HCT116 (cell line): ENCODE results near the gene NUDT9.

Experiments
- CTCF ChIP-seq, 3 experiments: fragments of 200-600 bp in 1 of 3; sonication (generic) in 1 of 3; IDR thresholded peaks in 2 of 3; conservative IDR thresholded peaks in 1 of 3; 2 replicates each; pipeline ENCODE4 v1.5.1; 2012 to 2017; ENCODE audit warnings: low read depth in 2 of 3, low read length in 2 of 3, antibody characterized with exemption in 1 of 3, borderline replicate concordance in 1 of 3, control low read depth in 1 of 3, mild to moderate bottlenecking in 1 of 3, mixed read lengths in 1 of 3, mixed run types in 1 of 3, moderate library complexity in 1 of 3; ENCODE audit not compliant: insufficient read depth in 1 of 3
- FOSL1 ChIP-seq: IDR thresholded peaks from 2 replicates; pipeline ENCODE4 v1.6.1; 2012; ENCODE audit warnings: low read depth
- POLR2A ChIP-seq: IDR thresholded peaks from 2 replicates; pipeline ENCODE4 v1.7.0; 2011; ENCODE audit warnings: borderline replicate concordance; ENCODE audit not compliant: insufficient read depth, insufficient read length; ENCODE audit errors: extremely low read depth
- RAD21 ChIP-seq: IDR thresholded peaks from 2 replicates; pipeline ENCODE4 v1.6.1; 2012; ENCODE audit warnings: low read depth, mild to moderate bottlenecking

- TF ChIP-seq CTCF (IDR thresholded peaks at IDR 0.05 in 2 of 3, conservative IDR thresholded peaks at IDR 0.05 in 1 of 3; ENCODE audit: borderline replicate concordance in 1 of 3, insufficient read depth in 1 of 3, low read depth in 2 of 3, low read length in 2 of 3) = no peak
- TF ChIP-seq POLR2A = no peak
- TF ChIP-seq RAD21 = no peak
- no peak for TF ChIP-seq FOSL1
Measured at GRCh38 chr4:87498446-87498900, 76.1 kb downstream of the NUDT9 start.
